ENCODE measurements around the gene CST4.

GRCh38 chr20:23721962-23722361, 33.1 kb upstream of the CST4 start:
- no peak for TF ChIP-seq CTCF (IDR thresholded peaks at IDR 0.05; ENCODE audit: extremely low read depth in 1 of 2, insufficient read depth in 1 of 2, low read depth in 1 of 2, low read length in 2 of 2)
- TF ChIP-seq POLR2A (IDR thresholded peaks at IDR 0.05; ENCODE audit: low read depth, low read length): no peak
- no peak for TF ChIP-seq POLR2AphosphoS5 (IDR thresholded peaks at IDR 0.05; ENCODE audit: insufficient read depth, low read depth, low read length)
- TF ChIP-seq EZH2 (IDR thresholded peaks at IDR 0.05; ENCODE audit: borderline replicate concordance, low read depth, low read length, severe bottlenecking): no peak
- no peak for TF ChIP-seq MAX (IDR thresholded peaks at IDR 0.05; ENCODE audit: insufficient read depth, insufficient read length)
